GM23248 (cell line): Measurements from ENCODE around the gene IL1RAPL1. TPM values are rescaled to one million over a fixed set of nuclear protein-coding genes. Genes with fewer than 3 reads are reported as not detected.

ENCODE experiments used
- DNase-seq: peaks from one replicate; pipeline ENCODE4 v3.0.0-alpha.2; 2015
- H2AFZ ChIP-seq: fragments of 200-600 bp; sonication (generic); 2 replicates; pipeline ENCODE4 v1.6.1; 2016; ENCODE audit warnings: antibody characterized with exemption
- H3F3A ChIP-seq: fragments of 200-600 bp; sonication (generic); 2 replicates; pipeline ENCODE4 v1.6.1; 2016; ENCODE audit warnings: mild to moderate bottlenecking, antibody characterized with exemption, mixed run types; ENCODE audit not compliant: insufficient read depth
- H3K27ac ChIP-seq: fragments of 200-600 bp; sonication (generic); 2 replicates; pipeline ENCODE4 v1.5.1; 2016; ENCODE audit warnings: mild to moderate bottlenecking
- H3K27me3 ChIP-seq: fragments of 200-600 bp; sonication (generic); replicated peaks from 2 replicates; pipeline ENCODE4 v1.6.1; 2016; ENCODE audit warnings: mild to moderate bottlenecking; ENCODE audit not compliant: insufficient read depth
- H3K36me3 ChIP-seq: fragments of 200-600 bp; sonication (generic); 2 replicates; pipeline ENCODE4 v1.6.1; 2016; ENCODE audit warnings: low read depth, mild to moderate bottlenecking
- H3K4me1 ChIP-seq: fragments of 200-600 bp; sonication (generic); 2 replicates; pipeline ENCODE4 v1.6.1; 2016; ENCODE audit warnings: mild to moderate bottlenecking; ENCODE audit not compliant: insufficient read depth
- H3K4me2 ChIP-seq: fragments of 200-600 bp; sonication (generic); one replicate; pipeline ENCODE4 v1.6.1; 2016; ENCODE audit warnings: mild to moderate bottlenecking; ENCODE audit not compliant: unreplicated experiment
- H3K4me3 ChIP-seq: fragments of 200-600 bp; sonication (generic); 2 replicates; pipeline ENCODE4 v1.5.1; 2016; ENCODE audit warnings: mild to moderate bottlenecking
- H3K79me2 ChIP-seq: fragments of 200-600 bp; sonication (generic); 2 replicates; pipeline ENCODE4 v1.6.1; 2016; ENCODE audit warnings: mild to moderate bottlenecking; ENCODE audit not compliant: insufficient read depth
- H3K9ac ChIP-seq: fragments of 200-600 bp; sonication (generic); 2 replicates; pipeline ENCODE4 v1.6.1; 2016; ENCODE audit warnings: mild to moderate bottlenecking
- H3K9me2 ChIP-seq: fragments of 200-600 bp; sonication (generic); 2 replicates; pipeline ENCODE4 v1.6.1; 2016; ENCODE audit warnings: mixed run types, mild to moderate bottlenecking, moderate library complexity; ENCODE audit not compliant: insufficient read depth
- H3K9me3 ChIP-seq: fragments of 200-600 bp; sonication (generic); one replicate; pipeline ENCODE4 v1.6.1; 2017; ENCODE audit warnings: low read depth
- H4K20me1 ChIP-seq: fragments of 200-600 bp; sonication (generic); 2 replicates; pipeline ENCODE4 v1.6.0; 2016; ENCODE audit not compliant: insufficient read depth
- EZH2 ChIP-seq: fragments of 200-600 bp; sonication (generic); IDR thresholded peaks from 2 replicates; pipeline ENCODE4 v1.6.1; 2018; ENCODE audit warnings: antibody characterized with exemption, mild to moderate bottlenecking; ENCODE audit not compliant: insufficient read depth, poor library complexity, severe bottlenecking
- EZH2phosphoT487 ChIP-seq: fragments of 200-600 bp; sonication (generic); IDR thresholded peaks from 2 replicates; pipeline ENCODE4 v1.6.1; 2018; ENCODE audit warnings: antibody characterized with exemption, moderate library complexity, mild to moderate bottlenecking, low read depth; ENCODE audit not compliant: insufficient read depth
- WGBS, 2 experiments: methylation state at CpG; one replicate each; pipeline ENCODE4 v1.1.6; 2015 to 2017; ENCODE audit warnings: low lambda C conversion rate in 2 of 2, low coverage in 1 of 2; ENCODE audit errors: missing lambda C conversion rate in 2 of 2; 5-methylcytosine and 5-hydroxymethylcytosine counted together
- in situ Hi-C: fragments of 300-500 bp; cut with MboI; formaldehyde crosslinking; loops from 2 replicates; pipeline ENCODE4 v1.15.0; 2020
- polyA plus RNA-seq: library from polyadenylated mRNA; unstranded; fragments of >200 nt; fragmentation: Nextera tagmentation; extraction: Ambion mirVana; gene quantifications from 2 replicates; pipeline ENCODE4 v1.2.1, GENCODE V29; 2016
- total RNA-seq: library from RNA; depleted of rRNA; stranded (reverse); fragments of >200 nt; shearing (Covaris generic); gene quantifications from 2 replicates; pipeline ENCODE4 v1.2.3, GENCODE V29; 2014

Gene IL1RAPL1
- total and polyA plus RNA-seq, 2 experiments from 2014 or later = not detected

DNA sequence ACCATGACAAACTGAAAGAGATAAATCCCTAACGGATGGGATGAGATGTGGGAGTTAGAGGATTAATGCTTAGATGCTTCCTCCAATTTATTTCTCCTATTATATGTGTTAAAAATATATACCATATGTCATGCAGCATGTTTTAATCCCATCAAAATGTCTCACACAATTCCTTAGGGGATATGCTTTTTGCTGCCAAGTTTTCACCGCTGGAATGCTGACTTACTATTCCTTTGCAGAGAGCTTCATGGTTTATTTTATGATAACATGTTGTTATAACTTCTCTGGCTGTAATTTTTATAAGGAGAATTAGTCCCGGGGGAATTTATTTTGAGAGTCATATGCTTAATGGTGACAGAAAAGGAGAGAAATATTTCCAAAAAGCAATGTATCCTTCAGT lies 670.3 kb downstream of the IL1RAPL1 start:
- no peak overlapping the region for H3K4me3 ChIP-seq
- no peak overlapping the region for H3K9ac ChIP-seq
- H3F3A ChIP-seq = no peaks in the 10 kb centered on the region
- no peak overlapping the region for H3K4me2 ChIP-seq
- H3K4me1 ChIP-seq = no peaks in the 10 kb centered on the region
- no peaks in the 10 kb centered on the region for H4K20me1 ChIP-seq
- H3K36me3 ChIP-seq = no peaks in the 10 kb centered on the region
- H3K27me3 ChIP-seq = no peaks in the 10 kb centered on the region
- TF ChIP-seq EZH2phosphoT487 (no peak), EZH2 (no peak)
- H3K9me3 ChIP-seq = no peaks in the 10 kb centered on the region
- in situ Hi-C loops = no loop called here
- H3K79me2 ChIP-seq = no peaks in the 10 kb centered on the region
- no peaks in the 10 kb centered on the region for H3K9me2 ChIP-seq
- WGBS, 2 experiments = 10 to 21% methylated on average over 3 of the region's 3 CpGs
- no peak overlapping the region for H3K27ac ChIP-seq
- no peak for DNase-seq
- no peak overlapping the region for H2AFZ ChIP-seq

DNA sequence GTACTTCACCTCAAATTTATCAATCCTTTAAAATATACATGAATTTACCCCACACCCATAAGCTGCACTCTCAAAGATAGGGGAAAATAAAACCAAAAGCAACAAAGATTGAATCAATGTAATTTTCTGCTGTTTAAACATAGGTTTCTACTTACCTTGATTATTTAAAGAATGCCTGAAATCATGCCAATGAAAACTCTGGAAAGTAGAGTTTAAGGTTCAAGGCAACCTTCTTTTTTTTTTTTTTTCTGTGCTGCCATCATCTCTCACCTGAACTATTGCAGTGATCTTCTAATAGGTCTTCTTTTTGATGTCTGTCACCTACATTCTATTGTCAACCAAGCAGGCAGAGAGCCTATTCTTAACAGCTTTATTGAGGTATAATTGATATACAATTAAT lies 682.1 kb downstream of the IL1RAPL1 start:
- Histone ChIP-seq H3K9ac (no peak overlapping the region), H3K79me2 (no peaks in the 10 kb centered on the region), H3K27me3 (no peaks in the 10 kb centered on the region), H3F3A (no peaks in the 10 kb centered on the region), H3K4me2 (no peak overlapping the region), H4K20me1 (no peaks in the 10 kb centered on the region), H3K9me2 (no peaks in the 10 kb centered on the region), H2AFZ (no peak overlapping the region), H3K9me3 (no peaks in the 10 kb centered on the region), H3K4me1 (no peaks in the 10 kb centered on the region), H3K4me3 (no peak overlapping the region), H3K27ac (no peak overlapping the region), H3K36me3 (no peaks in the 10 kb centered on the region)
- DNase-seq = no peak
- in situ Hi-C loops = no loop called here
- TF ChIP-seq EZH2phosphoT487 (no peak), EZH2 (no peak)

DNA sequence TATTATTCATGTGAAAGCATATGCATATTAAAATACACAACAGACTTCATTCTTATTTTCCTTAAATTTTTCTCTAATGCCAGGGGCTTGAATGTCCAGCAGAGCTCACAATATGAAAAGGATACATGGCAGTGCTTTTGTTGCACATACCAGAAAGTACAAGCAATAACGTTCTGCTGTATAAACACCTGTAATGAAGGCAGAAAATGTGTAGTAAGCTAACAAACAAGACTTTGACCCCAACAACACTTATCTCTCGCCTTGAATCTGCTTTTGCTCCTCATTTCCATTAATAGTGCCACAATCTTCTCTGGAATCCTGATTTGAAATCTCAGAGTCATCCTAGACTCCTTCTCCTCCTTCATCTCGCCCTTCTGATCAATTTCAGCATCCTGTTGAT lies 687.3 kb downstream of the IL1RAPL1 start:
- H3K79me2 ChIP-seq = no peaks in the 10 kb centered on the region
- H3K9me2 ChIP-seq = no peaks in the 10 kb centered on the region
- H3F3A ChIP-seq = no peaks in the 10 kb centered on the region
- H3K9ac ChIP-seq = no peak overlapping the region
- H4K20me1 ChIP-seq = no peaks in the 10 kb centered on the region
- in situ Hi-C loops = no loop called here
- no peak overlapping the region for H2AFZ ChIP-seq
- WGBS, 2 experiments = 5 to 8% methylated on average over 3 of the region's 3 CpGs
- H3K27me3 ChIP-seq = no peaks in the 10 kb centered on the region
- H3K36me3 ChIP-seq = no peaks in the 10 kb centered on the region
- DNase-seq = no peak
- H3K27ac ChIP-seq = no peak overlapping the region
- no peak overlapping the region for H3K4me3 ChIP-seq
- TF ChIP-seq EZH2phosphoT487 = no peak
- no peak for TF ChIP-seq EZH2
- H3K4me2 ChIP-seq = no peak overlapping the region
- no peaks in the 10 kb centered on the region for H3K4me1 ChIP-seq
- H3K9me3 ChIP-seq = no peaks in the 10 kb centered on the region

DNA sequence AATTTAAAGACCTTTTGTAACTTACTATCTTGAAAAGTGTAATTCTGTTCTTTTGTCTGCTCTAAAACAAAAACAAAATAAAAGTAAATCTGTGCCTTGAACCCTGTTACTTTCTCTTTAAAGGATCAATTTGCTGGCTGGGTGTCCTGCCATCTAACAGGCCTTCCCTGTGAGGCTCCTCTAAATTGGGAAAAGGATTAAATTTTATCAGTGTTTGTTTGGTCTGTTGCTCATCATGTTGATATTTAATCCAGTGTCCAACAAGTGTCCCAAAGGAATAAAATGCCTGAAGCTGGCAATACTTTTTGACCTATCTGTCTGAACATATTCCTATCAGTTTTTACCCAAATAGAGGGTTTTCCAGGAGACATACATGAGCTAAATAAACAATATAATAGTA lies 688.7 kb downstream of the IL1RAPL1 start:
- Histone ChIP-seq H3K9me3 (no peaks in the 10 kb centered on the region), H3K27ac (no peak overlapping the region), H3F3A (no peaks in the 10 kb centered on the region), H3K79me2 (no peaks in the 10 kb centered on the region), H3K4me1 (no peaks in the 10 kb centered on the region), H3K9ac (no peak overlapping the region), H3K9me2 (no peaks in the 10 kb centered on the region), H3K4me2 (no peak overlapping the region), H3K27me3 (no peaks in the 10 kb centered on the region), H4K20me1 (no peaks in the 10 kb centered on the region), H2AFZ (no peak overlapping the region), H3K4me3 (no peak overlapping the region), H3K36me3 (no peaks in the 10 kb centered on the region)
- DNase-seq = no peak
- TF ChIP-seq EZH2 (no peak), EZH2phosphoT487 (no peak)
- in situ Hi-C loops = no loop called here

DNA sequence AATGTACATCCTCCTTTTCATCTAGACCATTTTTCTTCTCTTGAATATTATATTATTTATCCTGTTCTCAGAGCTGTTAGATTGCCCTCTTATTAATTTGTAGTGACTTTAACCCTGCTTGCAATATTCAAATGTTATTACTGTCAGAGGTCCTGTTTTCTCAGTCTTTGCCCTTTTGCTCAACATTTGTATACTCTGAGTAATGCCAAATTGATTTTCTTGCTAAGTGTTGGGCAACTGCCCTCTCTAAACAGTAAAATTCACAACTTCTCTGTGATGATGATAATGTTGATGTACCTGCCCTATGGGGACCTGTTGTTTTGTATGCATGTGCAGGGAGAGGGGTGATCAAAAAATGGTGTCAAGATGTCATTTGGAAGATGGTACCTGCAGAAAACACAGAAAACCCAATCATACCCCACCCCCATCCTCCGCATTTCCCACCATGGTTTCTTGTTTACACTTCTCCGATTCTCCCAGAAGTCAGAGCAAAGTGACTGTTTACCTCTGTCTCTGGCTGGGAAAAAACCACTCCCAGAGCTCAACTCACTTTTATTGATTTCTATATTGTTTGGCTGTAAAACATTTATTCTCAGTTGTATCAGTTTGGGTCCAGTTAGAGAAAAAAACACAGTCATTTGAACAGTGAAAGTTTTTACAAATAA lies 694.0 kb downstream of the IL1RAPL1 start:
- H3K9me2 ChIP-seq = no peaks in the 10 kb centered on the region
- TF ChIP-seq EZH2phosphoT487 (no peak), EZH2 (no peak)
- H3K36me3 ChIP-seq = no peaks in the 10 kb centered on the region
- H3K9me3 ChIP-seq = no peaks in the 10 kb centered on the region
- H3K4me1 ChIP-seq = no peaks in the 10 kb centered on the region
- H3K27ac ChIP-seq = no peak overlapping the region
- H3F3A ChIP-seq = no peaks in the 10 kb centered on the region
- no peak overlapping the region for H3K4me2 ChIP-seq
- no peak for DNase-seq
- H3K9ac ChIP-seq = no peak overlapping the region
- H4K20me1 ChIP-seq = no peaks in the 10 kb centered on the region
- in situ Hi-C loops = no loop called here
- WGBS, 2 experiments = 53 to 57% methylated on average over 2 of the region's 2 CpGs
- H3K27me3 ChIP-seq = no peaks in the 10 kb centered on the region
- no peak overlapping the region for H3K4me3 ChIP-seq
- no peak overlapping the region for H2AFZ ChIP-seq
- H3K79me2 ChIP-seq = no peaks in the 10 kb centered on the region
